ENCODE data around the gene HAP1.

DNA sequence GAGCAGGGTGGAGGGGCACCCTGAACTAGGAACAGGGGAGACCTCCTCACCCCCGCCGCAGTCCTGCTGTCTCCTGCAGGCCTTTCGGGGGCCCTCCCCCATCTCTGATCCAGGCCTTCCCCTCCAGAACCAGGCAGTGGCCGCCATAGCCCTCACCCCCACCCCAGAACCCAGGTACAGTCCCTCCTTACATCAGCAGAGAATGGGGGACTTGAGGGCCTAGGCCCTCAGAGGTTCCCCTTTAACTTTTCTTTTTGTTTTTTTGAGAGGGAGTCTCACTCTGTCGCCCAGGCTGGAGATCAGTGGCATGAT, 4.3 kb upstream of the HAP1 start:
- TF ChIP-seq, protein P1, sequence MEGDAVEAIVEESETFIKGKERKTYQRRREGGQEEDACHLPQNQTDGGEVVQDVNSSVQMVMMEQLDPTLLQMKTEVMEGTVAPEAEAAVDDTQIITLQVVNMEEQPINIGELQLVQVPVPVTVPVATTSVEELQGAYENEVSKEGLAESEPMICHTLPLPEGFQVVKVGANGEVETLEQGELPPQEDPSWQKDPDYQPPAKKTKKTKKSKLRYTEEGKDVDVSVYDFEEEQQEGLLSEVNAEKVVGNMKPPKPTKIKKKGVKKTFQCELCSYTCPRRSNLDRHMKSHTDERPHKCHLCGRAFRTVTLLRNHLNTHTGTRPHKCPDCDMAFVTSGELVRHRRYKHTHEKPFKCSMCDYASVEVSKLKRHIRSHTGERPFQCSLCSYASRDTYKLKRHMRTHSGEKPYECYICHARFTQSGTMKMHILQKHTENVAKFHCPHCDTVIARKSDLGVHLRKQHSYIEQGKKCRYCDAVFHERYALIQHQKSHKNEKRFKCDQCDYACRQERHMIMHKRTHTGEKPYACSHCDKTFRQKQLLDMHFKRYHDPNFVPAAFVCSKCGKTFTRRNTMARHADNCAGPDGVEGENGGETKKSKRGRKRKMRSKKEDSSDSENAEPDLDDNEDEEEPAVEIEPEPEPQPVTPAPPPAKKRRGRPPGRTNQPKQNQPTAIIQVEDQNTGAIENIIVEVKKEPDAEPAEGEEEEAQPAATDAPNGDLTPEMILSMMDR (tag by site-specific recombination; IDR thresholded peaks at IDR 0.05), result no peak
- no peak for TF ChIP-seq ZNF354C (tag by site-specific recombination; IDR thresholded peaks at IDR 0.05; ENCODE audit: borderline replicate concordance, low read depth)
- no peak for TF ChIP-seq ZIC2 (tag by site-specific recombination; IDR thresholded peaks at IDR 0.05)

Measured in HEK293 (cell line).